GM23338 (cell line): Measurements from ENCODE around the gene NEK6. TPM values are rescaled to one million over a fixed set of nuclear protein-coding genes. Genes with fewer than 3 reads are reported as not detected.

Source experiments
- ATAC-seq: fragments of 200-7000 bp; cut with Tn5 transposase; 3 replicates; pipeline ENCODE4 v1.9.1; 2020
- DNase-seq: peaks from one replicate; pipeline ENCODE4 v3.0.0-alpha.2; 2015; ENCODE audit warnings: low spot score
- H2AFZ ChIP-seq: fragments of 200-600 bp; sonication (generic); 2 replicates; pipeline ENCODE4 v1.8.0; 2016; ENCODE audit warnings: antibody characterized with exemption, mild to moderate bottlenecking, moderate library complexity
- H3F3A ChIP-seq: fragments of 200-600 bp; sonication (generic); replicated peaks from 2 replicates; pipeline ENCODE4 v1.8.0; 2017; ENCODE audit warnings: antibody characterized with exemption, mixed run types, low read depth
- H3K27ac ChIP-seq: fragments of 200-600 bp; sonication (generic); 2 replicates; pipeline ENCODE4 v1.6.1; 2016; ENCODE audit warnings: low read depth
- H3K27me3 ChIP-seq: fragments of 200-600 bp; sonication (generic); 2 replicates; pipeline ENCODE4 v1.8.0; 2016; ENCODE audit warnings: mild to moderate bottlenecking, mixed run types, moderate library complexity; ENCODE audit not compliant: insufficient read depth
- H3K36me3 ChIP-seq: fragments of 200-600 bp; sonication (generic); 2 replicates; pipeline ENCODE4 v1.8.0; 2016; ENCODE audit warnings: mild to moderate bottlenecking; ENCODE audit not compliant: insufficient read depth
- H3K4me1 ChIP-seq: fragments of 200-600 bp; sonication (generic); 2 replicates; pipeline ENCODE4 v1.8.0; 2016; ENCODE audit warnings: mild to moderate bottlenecking, moderate library complexity; ENCODE audit not compliant: insufficient read depth
- H3K4me2 ChIP-seq: fragments of 200-600 bp; sonication (generic); 2 replicates; pipeline ENCODE4 v1.7.1; 2017; ENCODE audit warnings: mixed run types
- H3K4me3 ChIP-seq: fragments of 200-600 bp; sonication (generic); 2 replicates; pipeline ENCODE4 v1.6.1; 2016; ENCODE audit warnings: mixed run types
- H3K79me2 ChIP-seq: fragments of 200-600 bp; sonication (generic); replicated peaks from 2 replicates; pipeline ENCODE4 v1.8.0; 2017; ENCODE audit warnings: mild to moderate bottlenecking; ENCODE audit not compliant: insufficient read depth
- H3K9me2 ChIP-seq: fragments of 200-600 bp; sonication (generic); 2 replicates; pipeline ENCODE4 v1.8.0; 2017; ENCODE audit not compliant: insufficient read depth
- H4K20me1 ChIP-seq: fragments of 200-600 bp; sonication (generic); replicated peaks from 2 replicates; pipeline ENCODE4 v1.8.0; 2017; ENCODE audit warnings: mild to moderate bottlenecking; ENCODE audit not compliant: insufficient read depth
- H3K27ac Mint-ChIP-seq: 2 replicates; pipeline ENCODE4 v1.8.0; 2020; ENCODE audit warnings: inconsistent platforms, mild to moderate bottlenecking, moderate library complexity, mixed read lengths
- H3K27me3 Mint-ChIP-seq: 3 replicates; pipeline ENCODE4 v1.8.0; 2022; ENCODE audit warnings: low read depth, mild to moderate bottlenecking, moderate library complexity, mixed read lengths, inconsistent platforms; ENCODE audit not compliant: insufficient read depth, poor library complexity
- H3K36me3 Mint-ChIP-seq: 3 replicates; pipeline ENCODE4 v1.8.0; 2021; ENCODE audit warnings: low read depth, mild to moderate bottlenecking, inconsistent platforms, moderate library complexity, mixed read lengths
- H3K4me1 Mint-ChIP-seq: 3 replicates; pipeline ENCODE4 v1.8.0; 2020; ENCODE audit warnings: mild to moderate bottlenecking, inconsistent platforms, mixed read lengths
- H3K4me3 Mint-ChIP-seq: 3 replicates; pipeline ENCODE4 v1.8.0; 2021; ENCODE audit warnings: moderate library complexity, mild to moderate bottlenecking, inconsistent platforms, mixed read lengths
- H3K9me3 Mint-ChIP-seq: 3 replicates; pipeline ENCODE4 v1.8.0; 2020; ENCODE audit warnings: moderate library complexity, mild to moderate bottlenecking, inconsistent platforms, mixed read lengths
- CREB1 ChIP-seq: fragments of 250-450 bp; sonication (Bioruptor Pico); IDR thresholded peaks from 2 replicates; pipeline ENCODE4 v1.5.0; 2020; ENCODE audit warnings: low read depth, mild to moderate bottlenecking, moderate library complexity
- EZH2 ChIP-seq: fragments of 200-600 bp; sonication (generic); IDR thresholded peaks from one replicate; pipeline ENCODE4 v1.8.0; 2017; ENCODE audit warnings: antibody characterized with exemption, mild to moderate bottlenecking, low read depth; ENCODE audit not compliant: unreplicated experiment
- EZH2phosphoT487 ChIP-seq: fragments of 200-600 bp; sonication (generic); IDR thresholded peaks from one replicate; pipeline ENCODE4 v1.8.1; 2018; ENCODE audit warnings: antibody characterized with exemption; ENCODE audit not compliant: unreplicated experiment
- JUNB ChIP-seq: IDR thresholded peaks from one replicate; pipeline ENCODE4 v1.6.1; 2016; ENCODE audit warnings: antibody characterized with exemption; ENCODE audit not compliant: unreplicated experiment
- NANOG ChIP-seq: IDR thresholded peaks from 2 replicates; pipeline ENCODE4 v1.6.1; 2016; ENCODE audit warnings: antibody characterized with exemption, borderline replicate concordance
- POLR2AphosphoS5 ChIP-seq: IDR thresholded peaks from 2 replicates; pipeline ENCODE4 v1.6.1; 2016; ENCODE audit warnings: antibody characterized with exemption, low read depth
- ZNF331 ChIP-seq: fragments of 250-450 bp; sonication (Bioruptor Pico); IDR thresholded peaks from 2 replicates; pipeline ENCODE4 v1.5.0; 2020; ENCODE audit warnings: low read depth, mild to moderate bottlenecking, moderate library complexity
- polyA plus RNA-seq: library from polyadenylated mRNA; unstranded; fragments of >200 nt; fragmentation: Nextera tagmentation; extraction: Ambion mirVana; gene quantifications from 2 replicates; pipeline ENCODE4 v1.2.1, GENCODE V29; 2016
- total RNA-seq: library from RNA; depleted of rRNA; stranded (reverse); fragments of >200 nt; shearing (Covaris generic); gene quantifications from 2 replicates; pipeline ENCODE4 v1.2.3, GENCODE V29; 2014
- TF ChIP-seq, protein P1 (sequence below): IDR thresholded peaks from 2 replicates; pipeline ENCODE4 v1.6.1; 2016; ENCODE audit warnings: antibody characterized with exemption
- TF ChIP-seq, protein P2 (sequence below): fragments of 250-450 bp; sonication (Bioruptor Pico); IDR thresholded peaks from 2 replicates; pipeline ENCODE4 v1.5.0; 2020; ENCODE audit warnings: mild to moderate bottlenecking, moderate library complexity

Gene NEK6
- total and polyA plus RNA-seq, 2 experiments from 2014 or later: 8.1 to 11.2 TPM

DNA sequence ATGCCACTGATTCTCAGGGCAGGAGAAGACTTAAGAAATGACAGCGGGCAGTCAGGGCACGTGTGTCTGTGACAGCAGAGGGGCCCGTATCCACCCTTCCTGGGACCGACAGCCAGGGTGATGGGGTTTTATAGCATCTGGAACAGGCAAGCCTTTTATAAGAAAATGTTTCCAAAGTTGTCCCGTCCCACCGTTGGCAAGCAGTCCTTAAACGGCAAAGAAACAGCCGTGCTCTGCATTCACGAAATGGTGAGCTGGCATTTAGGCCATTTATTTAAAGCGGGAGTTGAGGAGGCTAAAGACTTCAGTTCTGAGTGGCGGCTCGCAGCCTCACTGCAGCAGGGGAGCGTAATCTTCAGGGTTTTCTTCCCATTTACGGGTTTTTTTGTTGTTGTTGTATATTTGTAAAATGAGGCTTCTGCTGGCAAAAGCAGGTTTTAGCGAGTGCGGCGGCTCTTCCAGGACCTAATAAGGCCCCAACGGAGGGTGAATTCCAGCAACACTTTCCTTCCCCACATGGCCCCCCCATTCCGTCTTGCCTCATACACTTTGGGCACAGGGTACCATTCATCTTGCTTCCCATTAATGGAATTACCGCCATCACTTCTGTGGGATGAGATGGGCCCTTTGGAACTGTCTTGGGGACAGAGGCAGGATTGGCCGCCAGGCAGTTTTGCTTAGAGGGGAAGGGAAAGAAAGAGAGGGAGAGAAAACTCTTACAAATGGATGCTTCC lies 15.8 kb downstream of the NEK6 start:
- Mint-ChIP-seq H3K4me1 (peaks cover 20% of the 10 kb centered on the region), H3K9me3 (no peaks in the 10 kb centered on the region), H3K27me3 (peaks cover 10% of the 10 kb centered on the region), H3K4me3 (no peak overlapping the region), H3K27ac (no peak overlapping the region), H3K36me3 (no peaks in the 10 kb centered on the region)
- ATAC-seq (no peak), DNase-seq (no peak)
- no peaks in the 10 kb centered on the region for H3K27me3 ChIP-seq
- no peak for TF ChIP-seq POLR2AphosphoS5
- no peak for TF ChIP-seq ZNF331 (CRISPR knock-in tag)
- TF ChIP-seq, protein P1, sequence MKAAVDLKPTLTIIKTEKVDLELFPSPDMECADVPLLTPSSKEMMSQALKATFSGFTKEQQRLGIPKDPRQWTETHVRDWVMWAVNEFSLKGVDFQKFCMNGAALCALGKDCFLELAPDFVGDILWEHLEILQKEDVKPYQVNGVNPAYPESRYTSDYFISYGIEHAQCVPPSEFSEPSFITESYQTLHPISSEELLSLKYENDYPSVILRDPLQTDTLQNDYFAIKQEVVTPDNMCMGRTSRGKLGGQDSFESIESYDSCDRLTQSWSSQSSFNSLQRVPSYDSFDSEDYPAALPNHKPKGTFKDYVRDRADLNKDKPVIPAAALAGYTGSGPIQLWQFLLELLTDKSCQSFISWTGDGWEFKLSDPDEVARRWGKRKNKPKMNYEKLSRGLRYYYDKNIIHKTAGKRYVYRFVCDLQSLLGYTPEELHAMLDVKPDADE: no peak
- TF ChIP-seq JUNB: no peak
- TF ChIP-seq CREB1 (CRISPR knock-in tag): no peak
- no peak overlapping the region for H3K4me2 ChIP-seq
- no peak overlapping the region for H3K4me3 ChIP-seq
- H2AFZ ChIP-seq: no peak overlapping the region
- H3K9me2 ChIP-seq: no peaks in the 10 kb centered on the region
- peaks cover 7% of the 10 kb centered on the region for H3K79me2 ChIP-seq
- peaks cover 5% of the 10 kb centered on the region; the same call in 1 of the 2 replicates for H4K20me1 ChIP-seq
- no peaks in the 10 kb centered on the region for H3K36me3 ChIP-seq
- H3K27ac ChIP-seq: no peak overlapping the region
- no peaks in the 10 kb centered on the region for H3F3A ChIP-seq
- H3K4me1 ChIP-seq: no peaks in the 10 kb centered on the region

DNA sequence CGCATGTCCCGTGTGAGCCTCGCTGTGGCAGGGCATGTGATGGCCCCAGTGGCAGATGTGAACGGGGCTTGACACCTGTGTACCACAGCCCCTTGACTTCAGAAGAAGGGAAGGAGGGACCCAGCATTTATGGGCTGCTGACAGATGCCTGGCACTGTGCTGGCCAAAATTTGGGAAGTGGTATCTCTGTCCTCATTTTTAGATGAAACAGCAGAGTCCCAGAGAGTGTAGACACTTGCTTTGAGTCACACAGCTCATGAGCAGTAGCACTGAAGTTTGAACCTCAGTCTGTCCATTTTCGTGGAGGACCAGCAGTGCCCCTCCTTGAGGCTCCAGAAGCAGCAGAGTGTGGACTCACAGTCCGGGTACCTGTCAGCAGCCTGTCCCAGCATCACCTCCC lies 16.5 kb downstream of the NEK6 start:
- Histone ChIP-seq H3K4me1 (no peaks in the 10 kb centered on the region), H3K4me2 (no peak overlapping the region), H3K4me3 (no peak overlapping the region), H3K27me3 (no peaks in the 10 kb centered on the region), H3K79me2 (peaks cover 7% of the 10 kb centered on the region), H3K36me3 (no peaks in the 10 kb centered on the region), H3K27ac (no peak overlapping the region), H3K9me2 (no peaks in the 10 kb centered on the region), H4K20me1 (peaks cover 5% of the 10 kb centered on the region; the same call in 1 of the 2 replicates), H3F3A (no peaks in the 10 kb centered on the region), H2AFZ (no peak overlapping the region)
- Mint-ChIP-seq H3K4me1 (peaks cover 20% of the 10 kb centered on the region), H3K27ac (no peak overlapping the region), H3K9me3 (no peaks in the 10 kb centered on the region), H3K36me3 (no peaks in the 10 kb centered on the region), H3K4me3 (no peak overlapping the region), H3K27me3 (peaks cover 11% of the 10 kb centered on the region)
- no peak for TF ChIP-seq ZNF331 (CRISPR knock-in tag)
- no peak for TF ChIP-seq EZH2
- TF ChIP-seq, protein P2, sequence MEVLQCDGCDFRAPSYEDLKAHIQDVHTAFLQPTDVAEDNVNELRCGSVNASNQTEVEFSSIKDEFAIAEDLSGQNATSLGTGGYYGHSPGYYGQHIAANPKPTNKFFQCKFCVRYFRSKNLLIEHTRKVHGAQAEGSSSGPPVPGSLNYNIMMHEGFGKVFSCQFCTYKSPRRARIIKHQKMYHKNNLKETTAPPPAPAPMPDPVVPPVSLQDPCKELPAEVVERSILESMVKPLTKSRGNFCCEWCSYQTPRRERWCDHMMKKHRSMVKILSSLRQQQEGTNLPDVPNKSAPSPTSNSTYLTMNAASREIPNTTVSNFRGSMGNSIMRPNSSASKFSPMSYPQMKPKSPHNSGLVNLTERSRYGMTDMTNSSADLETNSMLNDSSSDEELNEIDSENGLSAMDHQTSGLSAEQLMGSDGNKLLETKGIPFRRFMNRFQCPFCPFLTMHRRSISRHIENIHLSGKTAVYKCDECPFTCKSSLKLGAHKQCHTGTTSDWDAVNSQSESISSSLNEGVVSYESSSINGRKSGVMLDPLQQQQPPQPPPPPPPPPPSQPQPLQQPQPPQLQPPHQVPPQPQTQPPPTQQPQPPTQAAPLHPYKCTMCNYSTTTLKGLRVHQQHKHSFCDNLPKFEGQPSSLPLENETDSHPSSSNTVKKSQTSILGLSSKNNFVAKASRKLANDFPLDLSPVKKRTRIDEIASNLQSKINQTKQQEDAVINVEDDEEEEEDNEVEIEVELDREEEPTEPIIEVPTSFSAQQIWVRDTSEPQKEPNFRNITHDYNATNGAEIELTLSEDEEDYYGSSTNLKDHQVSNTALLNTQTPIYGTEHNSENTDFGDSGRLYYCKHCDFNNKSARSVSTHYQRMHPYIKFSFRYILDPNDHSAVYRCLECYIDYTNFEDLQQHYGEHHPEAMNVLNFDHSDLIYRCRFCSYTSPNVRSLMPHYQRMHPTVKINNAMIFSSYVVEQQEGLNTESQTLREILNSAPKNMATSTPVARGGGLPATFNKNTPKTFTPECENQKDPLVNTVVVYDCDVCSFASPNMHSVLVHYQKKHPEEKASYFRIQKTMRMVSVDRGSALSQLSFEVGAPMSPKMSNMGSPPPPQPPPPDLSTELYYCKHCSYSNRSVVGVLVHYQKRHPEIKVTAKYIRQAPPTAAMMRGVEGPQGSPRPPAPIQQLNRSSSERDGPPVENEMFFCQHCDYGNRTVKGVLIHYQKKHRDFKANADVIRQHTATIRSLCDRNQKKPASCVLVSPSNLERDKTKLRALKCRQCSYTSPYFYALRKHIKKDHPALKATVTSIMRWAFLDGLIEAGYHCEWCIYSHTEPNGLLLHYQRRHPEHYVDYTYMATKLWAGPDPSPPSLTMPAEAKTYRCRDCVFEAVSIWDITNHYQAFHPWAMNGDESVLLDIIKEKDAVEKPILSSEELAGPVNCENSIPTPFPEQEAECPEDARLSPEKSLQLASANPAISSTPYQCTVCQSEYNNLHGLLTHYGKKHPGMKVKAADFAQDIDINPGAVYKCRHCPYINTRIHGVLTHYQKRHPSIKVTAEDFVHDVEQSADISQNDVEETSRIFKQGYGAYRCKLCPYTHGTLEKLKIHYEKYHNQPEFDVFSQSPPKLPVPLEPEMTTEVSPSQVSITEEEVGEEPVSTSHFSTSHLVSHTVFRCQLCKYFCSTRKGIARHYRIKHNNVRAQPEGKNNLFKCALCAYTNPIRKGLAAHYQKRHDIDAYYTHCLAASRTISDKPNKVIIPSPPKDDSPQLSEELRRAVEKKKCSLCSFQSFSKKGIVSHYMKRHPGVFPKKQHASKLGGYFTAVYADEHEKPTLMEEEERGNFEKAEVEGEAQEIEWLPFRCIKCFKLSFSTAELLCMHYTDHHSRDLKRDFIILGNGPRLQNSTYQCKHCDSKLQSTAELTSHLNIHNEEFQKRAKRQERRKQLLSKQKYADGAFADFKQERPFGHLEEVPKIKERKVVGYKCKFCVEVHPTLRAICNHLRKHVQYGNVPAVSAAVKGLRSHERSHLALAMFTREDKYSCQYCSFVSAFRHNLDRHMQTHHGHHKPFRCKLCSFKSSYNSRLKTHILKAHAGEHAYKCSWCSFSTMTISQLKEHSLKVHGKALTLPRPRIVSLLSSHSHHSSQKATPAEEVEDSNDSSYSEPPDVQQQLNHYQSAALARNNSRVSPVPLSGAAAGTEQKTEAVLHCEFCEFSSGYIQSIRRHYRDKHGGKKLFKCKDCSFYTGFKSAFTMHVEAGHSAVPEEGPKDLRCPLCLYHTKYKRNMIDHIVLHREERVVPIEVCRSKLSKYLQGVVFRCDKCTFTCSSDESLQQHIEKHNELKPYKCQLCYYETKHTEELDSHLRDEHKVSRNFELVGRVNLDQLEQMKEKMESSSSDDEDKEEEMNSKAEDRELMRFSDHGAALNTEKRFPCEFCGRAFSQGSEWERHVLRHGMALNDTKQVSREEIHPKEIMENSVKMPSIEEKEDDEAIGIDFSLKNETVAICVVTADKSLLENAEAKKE: no peak
- TF ChIP-seq EZH2phosphoT487: no peak
- TF ChIP-seq NANOG: no peak
- TF ChIP-seq JUNB: no peak
- TF ChIP-seq POLR2AphosphoS5: no peak
- no peak for ATAC-seq
- no peak for DNase-seq
